Astrocyte (in vitro differentiated cells and primary cell): ENCODE results near the gene PRSS16. TPM values are rescaled to one million over a fixed set of nuclear protein-coding genes. Genes with fewer than 3 reads are reported as not detected.
A peak's percentile ranks its signal among the peaks of the same experiment; 100 is the strongest.

ENCODE experiments used
- DNase-seq: peaks from one replicate; pipeline ENCODE4 v3.0.0-alpha.2; 2010; ENCODE audit warnings: low read depth
- FAIRE-seq: peaks from 2 replicates; lab custom pipeline; 2011; peaks lifted over from hg19 to GRCh38; lab: Jason Lieb, UNC
- H2AFZ ChIP-seq: 2 replicates; pipeline ENCODE4 v1.6.0; 2012; ENCODE audit warnings: low read depth, low read length, inconsistent platforms
- H3K27ac ChIP-seq: 2 replicates; pipeline ENCODE4 v1.5.1; 2011; ENCODE audit warnings: low read depth, low read length, inconsistent platforms
- H3K27me3 ChIP-seq: 2 replicates; pipeline ENCODE4 v1.6.0; 2011; ENCODE audit warnings: low read length, inconsistent platforms; ENCODE audit not compliant: insufficient read depth
- H3K36me3 ChIP-seq: 2 replicates; pipeline ENCODE4 v1.5.1; 2011; ENCODE audit warnings: low read length, inconsistent platforms; ENCODE audit not compliant: insufficient read depth
- H3K4me1 ChIP-seq: 2 replicates; pipeline ENCODE4 v1.5.1; 2011; ENCODE audit warnings: low read length, inconsistent platforms; ENCODE audit not compliant: insufficient read depth
- H3K4me2 ChIP-seq: 2 replicates; pipeline ENCODE4 v1.6.0; 2012; ENCODE audit warnings: low read length, inconsistent platforms
- H3K4me3 ChIP-seq: 2 replicates; pipeline ENCODE4 v1.5.1; 2011; ENCODE audit warnings: low read depth, mild to moderate bottlenecking, low read length, inconsistent platforms; ENCODE audit not compliant: insufficient read depth
- H3K79me2 ChIP-seq: 2 replicates; pipeline ENCODE4 v1.6.0; 2012; ENCODE audit warnings: mild to moderate bottlenecking, low read length, inconsistent platforms; ENCODE audit not compliant: insufficient read depth
- H3K9ac ChIP-seq: 2 replicates; pipeline ENCODE4 v1.6.0; 2012; ENCODE audit warnings: mild to moderate bottlenecking, low read length, inconsistent platforms
- H3K9me3 ChIP-seq: 2 replicates; pipeline ENCODE4 v1.5.1; 2012; ENCODE audit warnings: low read depth, mild to moderate bottlenecking, low read length, inconsistent platforms; ENCODE audit not compliant: insufficient read depth
- H4K20me1 ChIP-seq: 2 replicates; pipeline ENCODE4 v1.6.0; 2012; ENCODE audit warnings: low read length, inconsistent platforms; ENCODE audit not compliant: insufficient read depth
- H3K27ac Mint-ChIP-seq: one replicate; pipeline ENCODE4 v1.8.0; 2021; ENCODE audit warnings: mild to moderate bottlenecking, mixed read lengths; ENCODE audit not compliant: unreplicated experiment
- H3K27me3 Mint-ChIP-seq: one replicate; pipeline ENCODE4 v1.8.0; 2021; ENCODE audit warnings: low read depth, mixed read lengths; ENCODE audit not compliant: unreplicated experiment
- H3K36me3 Mint-ChIP-seq: one replicate; pipeline ENCODE4 v1.8.0; 2021; ENCODE audit warnings: low read depth, mixed read lengths; ENCODE audit not compliant: unreplicated experiment
- H3K4me1 Mint-ChIP-seq: one replicate; pipeline ENCODE4 v1.8.0; 2021; ENCODE audit warnings: low read depth, mixed read lengths; ENCODE audit not compliant: unreplicated experiment
- H3K4me3 Mint-ChIP-seq: one replicate; pipeline ENCODE4 v1.8.0; 2021; ENCODE audit warnings: mild to moderate bottlenecking, moderate library complexity, mixed read lengths; ENCODE audit not compliant: unreplicated experiment
- H3K9me3 Mint-ChIP-seq: one replicate; pipeline ENCODE4 v1.8.0; 2021; ENCODE audit warnings: mild to moderate bottlenecking, mixed read lengths; ENCODE audit not compliant: unreplicated experiment
- CTCF ChIP-seq: IDR thresholded peaks from 2 replicates; pipeline ENCODE4 v1.5.1; 2011; ENCODE audit warnings: low read depth, mild to moderate bottlenecking, inconsistent platforms, low read length, moderate library complexity; ENCODE audit not compliant: insufficient read depth
- EZH2 ChIP-seq: IDR thresholded peaks from 2 replicates; pipeline ENCODE4 v1.6.1; 2012; ENCODE audit warnings: mild to moderate bottlenecking, low read length, inconsistent platforms; ENCODE audit not compliant: insufficient read depth
- total RNA-seq: library from RNA; stranded (reverse); gene quantifications from 2 replicates; pipeline ENCODE4 v1.2.1, GENCODE V29; 2021

Gene PRSS16
- total RNA-seq, 1 donor from 2014 or later = 2.3 TPM

- H3K4me1 ChIP-seq = peaks cover 6% of the 10 kb centered on the region
- Mint-ChIP-seq H3K27me3 (peaks cover 44% of the 10 kb centered on the region), H3K4me3 (peak overlapping the region; percentile 90), H3K27ac (no peak overlapping the region), H3K4me1 (no peaks in the 10 kb centered on the region), H3K9me3 (peaks cover 6% of the 10 kb centered on the region), H3K36me3 (peaks cover 1% of the 10 kb centered on the region)
- H3K9ac ChIP-seq = no peak overlapping the region
- DNase-seq (no peak), FAIRE-seq (no peak)
- H3K27me3 ChIP-seq = peaks cover 42% of the 10 kb centered on the region
- H3K27ac ChIP-seq = no peak overlapping the region
- no peak for TF ChIP-seq CTCF
- TF ChIP-seq EZH2 = no peak
- H4K20me1 ChIP-seq = no peaks in the 10 kb centered on the region
- H3K9me3 ChIP-seq = peaks cover 7% of the 10 kb centered on the region
- no peak overlapping the region for H2AFZ ChIP-seq
- no peak overlapping the region for H3K4me3 ChIP-seq
- H3K4me2 ChIP-seq = no peak overlapping the region
- H3K36me3 ChIP-seq = no peaks in the 10 kb centered on the region
- no peaks in the 10 kb centered on the region for H3K79me2 ChIP-seq
Measured at GRCh38 chr6:27281569-27281968, 34.1 kb downstream of the PRSS16 start.

GRCh38 chr6:27283279-27283678, 35.8 kb downstream of the PRSS16 start:
- H3K9me3 Mint-ChIP-seq = peaks cover 3% of the 10 kb centered on the region
- H3K27me3 ChIP-seq = peaks cover 53% of the 10 kb centered on the region
- TF ChIP-seq EZH2 (no peak), CTCF (no peak)
- no peak overlapping the region for H3K27ac ChIP-seq
- DNase-seq (no peak), FAIRE-seq (no peak)
- peaks cover 3% of the 10 kb centered on the region for H3K4me1 Mint-ChIP-seq
- peaks cover 3% of the 10 kb centered on the region for H3K9me3 ChIP-seq
- peaks cover 1% of the 10 kb centered on the region for H3K36me3 Mint-ChIP-seq
- H2AFZ ChIP-seq = no peak overlapping the region
- H3K27ac Mint-ChIP-seq = no peak overlapping the region
- H3K27me3 Mint-ChIP-seq = peaks cover 45% of the 10 kb centered on the region
- H3K4me2 ChIP-seq = no peak overlapping the region
- H4K20me1 ChIP-seq = no peaks in the 10 kb centered on the region
- H3K9ac ChIP-seq = no peak overlapping the region
- H3K4me3 ChIP-seq = no peak overlapping the region
- H3K79me2 ChIP-seq = no peaks in the 10 kb centered on the region
- H3K4me1 ChIP-seq = peaks cover 6% of the 10 kb centered on the region
- no peak overlapping the region for H3K4me3 Mint-ChIP-seq
- no peaks in the 10 kb centered on the region for H3K36me3 ChIP-seq

GRCh38 chr6:27286141-27286540, 38.6 kb downstream of the PRSS16 start:
- H3K4me2 ChIP-seq = no peak overlapping the region
- no peak for DNase-seq
- H3K27me3 Mint-ChIP-seq = peaks cover 51% of the 10 kb centered on the region

More at GRCh38 chr6:27286141-27286540, 38.6 kb downstream of the PRSS16 start:
- TF ChIP-seq CTCF = no peak
- Histone ChIP-seq H3K36me3 (no peaks in the 10 kb centered on the region), H3K9me3 (peaks cover 3% of the 10 kb centered on the region), H2AFZ (no peak overlapping the region), H4K20me1 (no peaks in the 10 kb centered on the region), H3K4me1 (peaks cover 7% of the 10 kb centered on the region), H3K79me2 (no peaks in the 10 kb centered on the region), H3K9ac (no peak overlapping the region), H3K4me3 (no peak overlapping the region), H3K27me3 (peaks cover 72% of the 10 kb centered on the region), H3K27ac (no peak overlapping the region)
- Mint-ChIP-seq H3K4me3 (no peak overlapping the region), H3K36me3 (peaks cover 1% of the 10 kb centered on the region), H3K4me1 (peaks cover 10% of the 10 kb centered on the region), H3K9me3 (peaks cover 3% of the 10 kb centered on the region), H3K27ac (no peak overlapping the region)
- no peak for FAIRE-seq
